ENCODE results near the gene FHOD3.

- TF ChIP-seq CTCF (conservative IDR thresholded peaks at IDR 0.05 in 1 of 2, IDR thresholded peaks at IDR 0.05 in 1 of 2; ENCODE audit: extremely low read depth in 1 of 2, insufficient read depth in 1 of 2, low read depth in 1 of 2, low read length in 2 of 2) (no peak), EZH2 (IDR thresholded peaks at IDR 0.05; ENCODE audit: borderline replicate concordance, low read length) (no peak)
These were observed 184.4 kb downstream of the FHOD3 start for GRCh38 chr18:36481935-36482334.

Data from mammary epithelial cell (primary cell).